Osteoblast (primary cell): Measurements from ENCODE around the gene KRT33B. TPM values are rescaled to one million over a fixed set of nuclear protein-coding genes. Genes with fewer than 3 reads are reported as not detected.

Experiments used
- DNase-seq: peaks from one replicate; pipeline ENCODE4 v3.0.0; 2011; ENCODE audit warnings: low spot score, mixed read lengths; ENCODE audit not compliant: insufficient read length; ENCODE audit errors: missing footprints
- H2AFZ ChIP-seq: 2 replicates; pipeline ENCODE4 v1.6.0; 2011; ENCODE audit warnings: mild to moderate bottlenecking, low read length
- H3K27ac ChIP-seq: 2 replicates; pipeline ENCODE4 v1.5.1; 2011; ENCODE audit warnings: mild to moderate bottlenecking, low read depth, low read length, moderate library complexity
- H3K27me3 ChIP-seq: 2 replicates; pipeline ENCODE4 v1.6.0; 2012; ENCODE audit warnings: mild to moderate bottlenecking, control low read depth, inconsistent platforms, low read length, moderate library complexity; ENCODE audit not compliant: insufficient read depth
- H3K36me3 ChIP-seq: 2 replicates; pipeline ENCODE4 v1.5.1; 2011; ENCODE audit warnings: mild to moderate bottlenecking, low read length, control low read depth, moderate library complexity; ENCODE audit not compliant: insufficient read depth
- H3K4me1 ChIP-seq: 2 replicates; pipeline ENCODE4 v1.5.1; 2011; ENCODE audit warnings: mild to moderate bottlenecking, low read length, control low read depth, moderate library complexity; ENCODE audit not compliant: insufficient read depth
- H3K4me2 ChIP-seq: 2 replicates; pipeline ENCODE4 v1.6.0; 2011; ENCODE audit warnings: mild to moderate bottlenecking, low read length; ENCODE audit not compliant: insufficient read depth
- H3K4me3 ChIP-seq: fragments of 200-600 bp; sonication (generic); 3 replicates; pipeline ENCODE4 v1.5.1; 2012; ENCODE audit warnings: mild to moderate bottlenecking, low read length, inconsistent platforms; ENCODE audit not compliant: insufficient read depth
- H3K79me2 ChIP-seq: 2 replicates; pipeline ENCODE4 v1.6.0; 2012; ENCODE audit warnings: mild to moderate bottlenecking, low read length, control low read depth, inconsistent platforms; ENCODE audit not compliant: insufficient read depth
- H3K9me3 ChIP-seq: 2 replicates; pipeline ENCODE4 v1.5.1; 2011; ENCODE audit warnings: low read depth, low read length, control low read depth
- H4K20me1 ChIP-seq: 2 replicates; pipeline ENCODE4 v1.6.0; 2012; ENCODE audit warnings: mild to moderate bottlenecking, low read length, control low read depth; ENCODE audit not compliant: insufficient read depth
- total RNA-seq: library from RNA; depleted of rRNA; stranded (reverse); fragments of >200 nt; gene quantifications from 2 replicates; pipeline ENCODE4 v1.2.3, GENCODE V29; 2012
- TF ChIP-seq, protein P1 (sequence below): IDR thresholded peaks from 2 replicates; pipeline ENCODE4 v1.5.1; 2011; ENCODE audit warnings: mild to moderate bottlenecking, low read depth, low read length, moderate library complexity; ENCODE audit errors: extremely low read depth

Gene KRT33B
- total RNA-seq, 1 donor: 1.1 TPM

- H3K36me3 ChIP-seq: no peaks in the 10 kb centered on the region
- H3K4me3 ChIP-seq: no peak overlapping the region
- no peaks in the 10 kb centered on the region for H4K20me1 ChIP-seq
- H2AFZ ChIP-seq: no peak overlapping the region
- H3K4me1 ChIP-seq: peaks cover 6% of the 10 kb centered on the region
- no peaks in the 10 kb centered on the region for H3K9me3 ChIP-seq
- no peak overlapping the region for H3K4me2 ChIP-seq
- H3K27ac ChIP-seq: no peak overlapping the region
- no peaks in the 10 kb centered on the region for H3K27me3 ChIP-seq
- H3K79me2 ChIP-seq: no peaks in the 10 kb centered on the region
- DNase-seq: no peak
- TF ChIP-seq, protein P1, sequence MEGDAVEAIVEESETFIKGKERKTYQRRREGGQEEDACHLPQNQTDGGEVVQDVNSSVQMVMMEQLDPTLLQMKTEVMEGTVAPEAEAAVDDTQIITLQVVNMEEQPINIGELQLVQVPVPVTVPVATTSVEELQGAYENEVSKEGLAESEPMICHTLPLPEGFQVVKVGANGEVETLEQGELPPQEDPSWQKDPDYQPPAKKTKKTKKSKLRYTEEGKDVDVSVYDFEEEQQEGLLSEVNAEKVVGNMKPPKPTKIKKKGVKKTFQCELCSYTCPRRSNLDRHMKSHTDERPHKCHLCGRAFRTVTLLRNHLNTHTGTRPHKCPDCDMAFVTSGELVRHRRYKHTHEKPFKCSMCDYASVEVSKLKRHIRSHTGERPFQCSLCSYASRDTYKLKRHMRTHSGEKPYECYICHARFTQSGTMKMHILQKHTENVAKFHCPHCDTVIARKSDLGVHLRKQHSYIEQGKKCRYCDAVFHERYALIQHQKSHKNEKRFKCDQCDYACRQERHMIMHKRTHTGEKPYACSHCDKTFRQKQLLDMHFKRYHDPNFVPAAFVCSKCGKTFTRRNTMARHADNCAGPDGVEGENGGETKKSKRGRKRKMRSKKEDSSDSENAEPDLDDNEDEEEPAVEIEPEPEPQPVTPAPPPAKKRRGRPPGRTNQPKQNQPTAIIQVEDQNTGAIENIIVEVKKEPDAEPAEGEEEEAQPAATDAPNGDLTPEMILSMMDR: no peak
These were observed 51.4 kb downstream of the KRT33B start for GRCh38 chr17:41318231-41318630.

GRCh38 chr17:41315814-41316445 is 53.7 kb downstream of the KRT33B start:
- Histone ChIP-seq H3K4me3 (peak overlapping the region; percentile 43), H4K20me1 (no peaks in the 10 kb centered on the region), H3K79me2 (no peaks in the 10 kb centered on the region), H3K4me2 (peak overlapping the region; percentile 28), H3K27ac (no peak overlapping the region), H2AFZ (peak overlapping the region; percentile 74), H3K27me3 (no peaks in the 10 kb centered on the region), H3K4me1 (peaks cover 6% of the 10 kb centered on the region), H3K9me3 (no peaks in the 10 kb centered on the region), H3K36me3 (no peaks in the 10 kb centered on the region)
- no peak for DNase-seq
- TF ChIP-seq, protein P1: no peak

DNA sequence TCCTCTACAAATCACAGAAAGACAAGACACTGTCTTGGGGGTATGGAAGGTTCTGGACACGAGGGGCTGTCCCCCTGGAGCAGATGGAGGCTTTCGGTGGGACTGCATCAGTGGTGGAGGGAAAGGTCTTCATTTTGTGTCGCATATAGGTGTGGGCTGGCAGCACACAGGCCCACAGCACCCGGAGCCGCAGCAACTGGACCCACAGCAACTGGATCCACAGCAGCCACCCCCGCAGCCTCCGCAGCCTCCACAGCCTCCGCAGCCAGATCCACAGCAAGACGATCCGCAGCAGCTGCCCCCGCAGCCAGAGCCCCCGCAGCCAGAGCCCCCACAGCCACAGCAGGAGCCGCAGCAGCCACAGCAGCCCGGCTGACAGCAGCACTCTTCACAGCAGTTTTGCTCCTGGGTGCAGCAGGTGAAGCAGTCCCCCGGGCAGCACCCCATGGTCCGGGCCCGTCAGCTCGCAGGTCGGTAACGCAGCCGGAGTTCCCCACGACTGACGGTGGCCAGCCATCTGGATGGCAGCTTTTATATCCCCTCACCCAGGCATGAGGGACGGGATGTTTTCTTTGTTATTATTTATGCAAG is 54.3 kb downstream of the KRT33B start, which contains the start of gene KRTAP17-1:
Gene KRTAP17-1, minus strand, starts transcription at position 507 of the 591 bp plus-strand sequence. Its CDS starts 60 bp downstream, at position 447.
- H3K4me3 ChIP-seq: peak within 1 kb of the TSS; percentile 43
- no peaks in the 10 kb centered on the region for H3K27me3 ChIP-seq
- H3K4me2 ChIP-seq: peak within 1 kb of the TSS; percentile 28
- H3K79me2 ChIP-seq: no peaks in the 10 kb centered on the region
- TF ChIP-seq, protein P1: no peak
- no peaks in the 10 kb centered on the region for H3K9me3 ChIP-seq
- no peak within 1 kb of the TSS for H3K27ac ChIP-seq
- no peaks in the 10 kb centered on the region for H3K36me3 ChIP-seq
- no peaks in the 10 kb centered on the region for H4K20me1 ChIP-seq
- peak within 1 kb of the TSS; percentile 74 for H2AFZ ChIP-seq
- H3K4me1 ChIP-seq: peaks cover 6% of the 10 kb centered on the region
- no peak for DNase-seq

Other genes starting within 250 kb of the KRT33B start
- not detected in 2 replicates for gene KRTAP4-12, start 245.6 kb downstream of the KRT33B start, total RNA-seq
- not detected in 2 replicates for gene KRTAP4-6, start 229.3 kb downstream of the KRT33B start, total RNA-seq
- gene KRTAP4-5, start 220.0 kb downstream of the KRT33B start, total RNA-seq: not detected in 2 replicates
- not detected in 2 replicates for gene KRTAP4-4, start 209.1 kb downstream of the KRT33B start, total RNA-seq
- gene KRTAP4-3, start 201.6 kb downstream of the KRT33B start, total RNA-seq: not detected in 2 replicates
- not detected in 2 replicates for gene KRTAP4-2, start 191.6 kb downstream of the KRT33B start, total RNA-seq
- gene KRTAP4-1, start 184.9 kb downstream of the KRT33B start, total RNA-seq: not detected in 2 replicates
- not detected in 2 replicates for gene KRTAP9-1, start 179.9 kb downstream of the KRT33B start, total RNA-seq
- gene KRTAP9-2, start 143.2 kb downstream of the KRT33B start, total RNA-seq: not detected in 2 replicates
- gene KRTAP9-3, start 137.4 kb downstream of the KRT33B start, total RNA-seq: not detected in 2 replicates
- gene KRTAP9-8, start 131.8 kb downstream of the KRT33B start, total RNA-seq: not detected in 2 replicates
- gene KRTAP9-4, start 120.1 kb downstream of the KRT33B start, total RNA-seq: not detected in 2 replicates
- gene KRTAP9-9, start 114.4 kb downstream of the KRT33B start, total RNA-seq: not detected in 2 replicates
- not detected in 2 replicates for gene KRTAP9-6, start 104.4 kb downstream of the KRT33B start, total RNA-seq
- gene KRTAP9-7, start 94.1 kb downstream of the KRT33B start, total RNA-seq: not detected in 2 replicates
- gene KRTAP29-1, start 67.0 kb downstream of the KRT33B start, total RNA-seq: not detected in 2 replicates
- not detected in 2 replicates for gene KRTAP16-1, start 60.5 kb downstream of the KRT33B start, total RNA-seq
- gene KRTAP17-1, start 54.1 kb downstream of the KRT33B start, total RNA-seq: not detected in 2 replicates
- gene KRT33A, start 19.0 kb downstream of the KRT33B start, total RNA-seq: not detected in 2 replicates
- 9.4 and 11.2 TPM in 2 replicates for gene KRT34, start 12.5 kb upstream of the KRT33B start, total RNA-seq
- gene KRT31, start 27.8 kb upstream of the KRT33B start, total RNA-seq: not detected in 2 replicates
- gene KRT37, start 54.8 kb upstream of the KRT33B start, total RNA-seq: not detected in 2 replicates
- gene KRT38, start 71.2 kb upstream of the KRT33B start, total RNA-seq: under 0.01 TPM in 2 replicates
- gene KRT32, start 97.6 kb upstream of the KRT33B start, total RNA-seq: not detected in 2 replicates
- not detected in 2 replicates for gene KRT35, start 111.3 kb upstream of the KRT33B start, total RNA-seq
- gene KRT36, start 120.1 kb upstream of the KRT33B start, total RNA-seq: 0.36 TPM in 1 of 2 replicates, not detected in the other
- gene KRT13, start 135.8 kb upstream of the KRT33B start, total RNA-seq: not detected in 2 replicates
- 0.59 and 0.72 TPM in 2 replicates for gene KRT15, start 149.1 kb upstream of the KRT33B start, total RNA-seq
- gene KRT19, start 158.5 kb upstream of the KRT33B start, total RNA-seq: 68.8 and 69.0 TPM in 2 replicates
- not detected in 2 replicates for gene KRT9, start 202.2 kb upstream of the KRT33B start, total RNA-seq
- 12.3 and 23.0 TPM in 2 replicates for gene KRT14, start 217.1 kb upstream of the KRT33B start, total RNA-seq
- 4.3 and 5.6 TPM in 2 replicates for gene KRT16, start 243.0 kb upstream of the KRT33B start, total RNA-seq